Measurements from ENCODE around the gene HS6ST2. TPM values are rescaled to one million over a fixed set of nuclear protein-coding genes. Genes with fewer than 3 reads are reported as not detected.

HS6ST2 gene
- total RNA-seq, 1 donor from 2014 or later, result 43.2 TPM

DNA sequence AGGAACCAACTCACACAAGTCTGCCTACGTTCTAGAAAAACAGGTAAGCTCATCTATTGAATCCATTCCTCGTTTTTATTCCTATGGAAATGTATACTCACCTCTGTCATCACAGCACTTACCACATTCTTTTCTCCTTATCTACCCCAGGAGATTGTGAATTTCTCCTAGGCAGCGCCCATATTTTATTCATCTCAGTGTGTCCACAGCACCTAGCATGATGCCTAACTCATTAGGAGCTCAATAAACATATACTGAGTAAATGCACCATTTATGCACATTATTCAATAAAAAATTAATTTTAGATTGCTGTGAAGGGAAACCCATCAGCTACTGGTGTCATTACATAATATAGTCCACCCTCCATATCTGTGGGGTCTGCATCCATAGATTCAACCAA, 363.4 kb downstream of the HS6ST2 start:
- no peaks in the 10 kb centered on the region for H3K79me2 ChIP-seq (ENCODE audit: low read depth)
- H3K27ac ChIP-seq, result no peak overlapping the region
- H3K4me1 ChIP-seq, result peaks cover 11% of the 10 kb centered on the region
- no peaks in the 10 kb centered on the region for H3K27me3 ChIP-seq
- DNase-seq (ENCODE audit: low spot score), result no peak
- peaks cover 22% of the 10 kb centered on the region for H3K4me1 Mint-ChIP-seq
- no peak overlapping the region for H3K9ac ChIP-seq
- H4K20me1 ChIP-seq (ENCODE audit: low read depth), result no peaks in the 10 kb centered on the region
- H2AFZ ChIP-seq (replicated peaks), result no peak overlapping the region
- no peaks in the 10 kb centered on the region for H3K36me3 ChIP-seq
- H3K4me3 ChIP-seq, result no peak overlapping the region
- TF ChIP-seq EZH2 (IDR thresholded peaks at IDR 0.05) (no peak), CTCF (IDR thresholded peaks at IDR 0.05) (no peak), EZH2phosphoT487 (IDR thresholded peaks at IDR 0.05) (no peak)
- H3K9me3 Mint-ChIP-seq, result no peaks in the 10 kb centered on the region
- H3K4me3 Mint-ChIP-seq, result no peak overlapping the region
- no peaks in the 10 kb centered on the region for H3K36me3 Mint-ChIP-seq
- H3K27ac Mint-ChIP-seq, result no peak overlapping the region
- no peak overlapping the region for H3K4me2 ChIP-seq
- peaks cover 2% of the 10 kb centered on the region for H3K27me3 Mint-ChIP-seq (ENCODE audit: insufficient read depth, low read depth)
- no peaks in the 10 kb centered on the region for H3F3A ChIP-seq (ENCODE audit: low read depth)
- peaks cover 6% of the 10 kb centered on the region for H3K9me3 ChIP-seq (ENCODE audit: low read depth)

DNA sequence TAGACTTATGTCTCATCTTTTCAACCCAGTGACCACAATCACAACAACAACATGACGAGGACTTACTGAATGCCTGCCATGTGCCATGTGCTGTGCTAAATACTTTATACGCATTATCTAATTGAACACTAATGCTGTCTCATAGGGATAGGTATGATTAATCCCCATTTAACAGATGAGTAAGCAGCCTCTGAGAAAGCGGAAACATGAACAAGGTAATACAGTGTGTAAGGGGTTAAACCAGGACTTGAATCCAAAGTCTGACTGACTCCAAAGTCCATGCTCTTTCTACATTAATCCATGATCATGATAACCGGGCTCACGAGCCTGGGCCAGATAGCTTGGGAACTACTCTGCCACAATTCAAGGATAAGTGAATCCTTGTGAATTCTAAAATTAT, 364.3 kb downstream of the HS6ST2 start:
- Mint-ChIP-seq H3K27me3 (ENCODE audit: insufficient read depth, low read depth) (peaks cover 2% of the 10 kb centered on the region), H3K4me1 (peaks cover 22% of the 10 kb centered on the region), H3K9me3 (no peaks in the 10 kb centered on the region), H3K27ac (no peak overlapping the region), H3K4me3 (no peak overlapping the region), H3K36me3 (no peaks in the 10 kb centered on the region)
- Histone ChIP-seq H3K27me3 (no peaks in the 10 kb centered on the region), H4K20me1 (ENCODE audit: low read depth) (no peaks in the 10 kb centered on the region), H3K36me3 (no peaks in the 10 kb centered on the region), H3K27ac (no peak overlapping the region), H3K4me3 (no peak overlapping the region), H3K9ac (no peak overlapping the region), H2AFZ (replicated peaks) (no peak overlapping the region), H3F3A (ENCODE audit: low read depth) (no peaks in the 10 kb centered on the region), H3K9me3 (ENCODE audit: low read depth) (peaks cover 6% of the 10 kb centered on the region), H3K4me1 (peaks cover 11% of the 10 kb centered on the region), H3K4me2 (no peak overlapping the region), H3K79me2 (ENCODE audit: low read depth) (no peaks in the 10 kb centered on the region)
- no peak for DNase-seq (ENCODE audit: low spot score)
- TF ChIP-seq CTCF (IDR thresholded peaks at IDR 0.05), result no peak
- TF ChIP-seq EZH2 (IDR thresholded peaks at IDR 0.05), result no peak
- TF ChIP-seq EZH2phosphoT487 (IDR thresholded peaks at IDR 0.05), result no peak

GRCh38 chrX:132592880-132593279, 365.5 kb downstream of the HS6ST2 start:
- Histone ChIP-seq H3K27ac (no peak overlapping the region), H3K27me3 (no peaks in the 10 kb centered on the region), H3K4me3 (no peak overlapping the region), H2AFZ (replicated peaks) (no peak overlapping the region), H3K9me3 (ENCODE audit: low read depth) (peaks cover 6% of the 10 kb centered on the region), H3K79me2 (ENCODE audit: low read depth) (no peaks in the 10 kb centered on the region), H3K36me3 (no peaks in the 10 kb centered on the region), H3K9ac (no peak overlapping the region), H3K4me2 (no peak overlapping the region), H3K4me1 (peaks cover 11% of the 10 kb centered on the region), H4K20me1 (ENCODE audit: low read depth) (no peaks in the 10 kb centered on the region), H3F3A (ENCODE audit: low read depth) (no peaks in the 10 kb centered on the region)
- Mint-ChIP-seq H3K27ac (no peak overlapping the region), H3K9me3 (no peaks in the 10 kb centered on the region), H3K36me3 (no peaks in the 10 kb centered on the region), H3K4me1 (peaks cover 22% of the 10 kb centered on the region), H3K4me3 (no peak overlapping the region), H3K27me3 (ENCODE audit: insufficient read depth, low read depth) (peaks cover 2% of the 10 kb centered on the region)
- DNase-seq (ENCODE audit: low spot score), result peak; percentile 49
- TF ChIP-seq EZH2phosphoT487 (IDR thresholded peaks at IDR 0.05), result no peak
- no peak for TF ChIP-seq EZH2 (IDR thresholded peaks at IDR 0.05)
- peak; percentile 44 for TF ChIP-seq CTCF (IDR thresholded peaks at IDR 0.05)

Measured in neural progenitor cell (in vitro differentiated cells).